WERI-Rb-1 (cell line): ENCODE data around the gene TMEM132C.

ENCODE experiments used
- DNase-seq: peaks from one replicate; pipeline ENCODE4 v3.0.0-alpha.2; 2020
- H3K27ac ChIP-seq: fragments of 250-450 bp; sonication (Bioruptor Pico); 2 replicates; pipeline ENCODE4 v1.5.1; 2020; ENCODE audit warnings: mild to moderate bottlenecking, moderate library complexity
- H3K27me3 ChIP-seq: fragments of 250-450 bp; sonication (Bioruptor Pico); 2 replicates; pipeline ENCODE4 v1.5.1; 2021; ENCODE audit warnings: mild to moderate bottlenecking, low read depth, moderate library complexity; ENCODE audit not compliant: insufficient read depth, severe bottlenecking
- H3K36me3 ChIP-seq: fragments of 250-450 bp; sonication (Bioruptor Pico); 2 replicates; pipeline ENCODE4 v1.5.1; 2020; ENCODE audit warnings: mild to moderate bottlenecking, moderate library complexity
- H3K4me3 ChIP-seq: 2 replicates; pipeline ENCODE4 v1.5.1; 2011; ENCODE audit warnings: low read depth, mild to moderate bottlenecking, control low read depth, low read length
- H3K9me3 ChIP-seq: fragments of 250-450 bp; sonication (Bioruptor Pico); 2 replicates; pipeline ENCODE4 v1.5.1; 2021; ENCODE audit warnings: mild to moderate bottlenecking, moderate library complexity; ENCODE audit not compliant: severe bottlenecking
- TF ChIP-seq, protein P1 (sequence below): IDR thresholded peaks from 2 replicates; pipeline ENCODE4 v1.5.1; 2011; ENCODE audit warnings: low read depth, mild to moderate bottlenecking, control low read depth, inconsistent platforms, low read length

TMEM132C gene

DNA sequence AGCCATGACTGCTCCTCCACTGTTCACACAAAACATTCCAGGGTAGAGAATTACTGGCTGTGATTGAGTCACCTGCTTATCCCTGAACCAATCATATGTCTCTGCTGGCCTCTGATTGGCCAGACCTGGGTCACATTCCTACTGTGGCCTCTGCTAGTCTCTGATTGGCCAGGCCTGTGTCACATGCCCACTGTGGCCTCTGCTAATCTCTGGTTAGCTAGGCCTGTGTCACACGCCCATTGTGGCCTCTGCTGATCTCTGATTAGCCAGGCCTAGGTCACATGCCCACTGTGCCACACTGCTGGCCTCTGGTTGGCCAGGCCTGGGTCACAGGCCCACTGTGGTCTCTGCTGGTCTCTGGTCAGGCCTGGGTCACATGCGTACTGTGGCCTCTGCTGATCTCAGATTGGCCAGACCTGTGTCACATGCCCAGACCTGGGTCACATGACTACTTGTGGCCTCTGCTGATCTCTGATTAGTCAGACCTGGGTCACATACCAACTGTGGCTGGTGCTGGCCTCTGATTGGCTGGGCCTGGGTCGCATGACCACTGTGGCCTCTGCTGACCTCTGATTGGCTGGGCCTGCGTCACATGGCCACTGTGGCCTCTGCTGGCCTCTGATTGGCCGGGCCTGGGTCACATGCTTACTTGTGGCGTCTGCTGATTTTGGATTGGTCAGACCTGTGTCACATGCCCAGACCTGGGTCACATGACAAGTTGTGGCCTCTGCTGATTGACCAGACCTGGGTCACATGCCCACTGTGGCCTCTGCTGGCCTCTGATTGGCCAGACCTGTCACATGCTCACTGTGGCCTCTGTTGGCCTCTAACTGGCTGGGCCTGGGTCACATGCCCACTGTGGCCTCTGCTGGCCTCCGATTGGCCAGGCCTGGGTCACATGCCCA, 305.2 kb downstream of the TMEM132C start:
- no peaks in the 10 kb centered on the region for H3K36me3 ChIP-seq
- H3K4me3 ChIP-seq, result no peak overlapping the region
- DNase-seq, result no peak
- H3K27ac ChIP-seq, result no peak overlapping the region
- H3K27me3 ChIP-seq, result no peaks in the 10 kb centered on the region
- TF ChIP-seq, protein P1, sequence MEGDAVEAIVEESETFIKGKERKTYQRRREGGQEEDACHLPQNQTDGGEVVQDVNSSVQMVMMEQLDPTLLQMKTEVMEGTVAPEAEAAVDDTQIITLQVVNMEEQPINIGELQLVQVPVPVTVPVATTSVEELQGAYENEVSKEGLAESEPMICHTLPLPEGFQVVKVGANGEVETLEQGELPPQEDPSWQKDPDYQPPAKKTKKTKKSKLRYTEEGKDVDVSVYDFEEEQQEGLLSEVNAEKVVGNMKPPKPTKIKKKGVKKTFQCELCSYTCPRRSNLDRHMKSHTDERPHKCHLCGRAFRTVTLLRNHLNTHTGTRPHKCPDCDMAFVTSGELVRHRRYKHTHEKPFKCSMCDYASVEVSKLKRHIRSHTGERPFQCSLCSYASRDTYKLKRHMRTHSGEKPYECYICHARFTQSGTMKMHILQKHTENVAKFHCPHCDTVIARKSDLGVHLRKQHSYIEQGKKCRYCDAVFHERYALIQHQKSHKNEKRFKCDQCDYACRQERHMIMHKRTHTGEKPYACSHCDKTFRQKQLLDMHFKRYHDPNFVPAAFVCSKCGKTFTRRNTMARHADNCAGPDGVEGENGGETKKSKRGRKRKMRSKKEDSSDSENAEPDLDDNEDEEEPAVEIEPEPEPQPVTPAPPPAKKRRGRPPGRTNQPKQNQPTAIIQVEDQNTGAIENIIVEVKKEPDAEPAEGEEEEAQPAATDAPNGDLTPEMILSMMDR, result no peak
- H3K9me3 ChIP-seq, result peaks cover 12% of the 10 kb centered on the region

DNA sequence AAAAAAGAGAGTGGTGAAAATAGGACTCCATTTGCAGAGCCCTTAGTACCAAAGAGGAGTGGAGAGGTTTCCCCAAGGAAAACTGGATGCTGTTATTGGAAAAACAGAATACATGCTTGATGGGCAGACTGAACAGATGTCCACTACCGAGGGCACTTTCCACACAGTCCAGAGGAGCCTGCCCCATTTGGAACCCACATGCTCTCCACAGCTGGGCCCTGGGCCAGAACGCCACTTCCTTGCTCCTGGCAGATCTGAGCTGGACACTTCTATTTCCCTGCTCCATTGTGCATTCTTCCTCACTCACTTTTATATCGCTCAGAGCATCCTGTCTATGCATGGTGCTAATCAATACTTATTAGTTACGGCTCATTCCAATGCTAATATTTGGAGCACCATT, 306.9 kb downstream of the TMEM132C start:
- H3K27ac ChIP-seq, result no peak overlapping the region
- TF ChIP-seq, protein P1, result no peak
- no peak for DNase-seq
- H3K36me3 ChIP-seq, result no peaks in the 10 kb centered on the region
- H3K9me3 ChIP-seq, result peaks cover 12% of the 10 kb centered on the region
- H3K4me3 ChIP-seq, result no peak overlapping the region
- no peaks in the 10 kb centered on the region for H3K27me3 ChIP-seq

DNA sequence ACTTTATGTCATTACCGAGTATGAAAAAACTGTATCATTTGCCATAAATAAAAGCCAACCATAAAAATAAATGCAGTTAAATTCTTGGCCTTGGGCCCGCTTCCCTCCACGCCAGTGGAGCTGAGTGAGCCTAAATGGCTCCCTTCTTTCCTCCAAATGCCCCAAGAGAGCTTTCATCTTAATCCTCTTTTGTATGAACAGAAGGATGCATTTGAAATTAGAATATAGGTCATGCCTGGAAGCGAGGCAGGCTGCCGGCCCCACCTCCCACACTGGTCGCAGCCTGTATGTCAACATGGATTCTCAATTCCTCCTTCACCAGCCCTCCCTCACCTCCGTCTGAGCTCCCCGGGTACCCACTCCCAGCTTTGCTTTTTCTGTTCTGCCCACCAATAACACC, 311.1 kb downstream of the TMEM132C start:
- no peak overlapping the region for H3K4me3 ChIP-seq
- TF ChIP-seq, protein P1, result no peak
- no peaks in the 10 kb centered on the region for H3K27me3 ChIP-seq

GRCh38 chr12:128581321-128581761, 314.4 kb downstream of the TMEM132C start:
- DNase-seq, result no peak
- Histone ChIP-seq H3K4me3 (no peak overlapping the region), H3K9me3 (no peaks in the 10 kb centered on the region), H3K27ac (no peak overlapping the region), H3K27me3 (no peaks in the 10 kb centered on the region), H3K36me3 (no peaks in the 10 kb centered on the region)
- TF ChIP-seq, protein P1, result no peak

More for the DNA sequence above, 311.1 kb downstream of the TMEM132C start:
- peak; percentile 19 for DNase-seq
- no peaks in the 10 kb centered on the region for H3K36me3 ChIP-seq
- H3K27ac ChIP-seq, result no peak overlapping the region
- H3K9me3 ChIP-seq, result no peaks in the 10 kb centered on the region

DNA sequence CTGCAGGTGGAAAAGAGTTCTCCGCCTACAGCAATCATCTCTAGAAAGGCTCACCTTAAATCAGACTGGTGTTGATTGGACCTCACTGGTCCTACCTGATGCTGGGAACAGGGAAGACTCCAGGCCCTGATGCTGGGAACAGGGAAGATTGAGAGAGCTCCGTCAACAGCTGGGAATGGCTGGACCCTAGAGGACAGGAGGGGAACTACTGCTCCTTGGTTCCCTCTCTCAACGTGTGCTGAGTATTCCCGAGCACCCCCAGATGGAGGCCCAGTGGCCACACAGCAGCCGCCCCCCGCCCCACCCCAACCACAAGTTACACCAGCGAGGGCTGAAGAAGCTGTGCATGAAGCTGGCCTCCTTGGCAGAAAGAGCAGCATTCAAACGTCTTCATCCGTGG, 316.5 kb downstream of the TMEM132C start:
- peak; percentile 65 for DNase-seq
- H3K27me3 ChIP-seq, result no peaks in the 10 kb centered on the region
- no peak overlapping the region for H3K27ac ChIP-seq
- no peak overlapping the region for H3K4me3 ChIP-seq
- no peaks in the 10 kb centered on the region for H3K36me3 ChIP-seq
- TF ChIP-seq, protein P1, result peak; percentile 92
- no peaks in the 10 kb centered on the region for H3K9me3 ChIP-seq
